Stomach (tissue), 4 donors: ENCODE results near the gene OR4S1.

Experiments used
- CTCF ChIP-seq, 7 experiments: fragments of 450-650 bp in 4 of 7; fragments of 200-600 bp in 3 of 7; sonication (generic) in 3 of 7; IDR thresholded peaks; one replicate each; pipeline ENCODE4 v1.5.1; 2016 to 2019; ENCODE audit warnings: antibody characterized with exemption in 7 of 7, control low read depth in 2 of 7, mild to moderate bottlenecking in 1 of 7
- EP300 ChIP-seq: sonication (generic); formaldehyde crosslinking; IDR thresholded peaks from one replicate; pipeline ENCODE4 v1.6.1; 2017; ENCODE audit warnings: antibody characterized with exemption
- POLR2A ChIP-seq, 4 donors: fragments of 450-650 bp; IDR thresholded peaks; one replicate each; pipeline ENCODE4 v1.6.1; 2016; ENCODE audit warnings: antibody characterized with exemption in 4 of 4, control low read depth in 2 of 4, mild to moderate bottlenecking in 1 of 4, moderate library complexity in 1 of 4
- POLR2AphosphoS5 ChIP-seq, 3 donors: sonication (generic); formaldehyde crosslinking; IDR thresholded peaks; one replicate each; pipeline ENCODE4 v1.6.1; 2016; ENCODE audit warnings: antibody characterized with exemption in 3 of 3

- TF ChIP-seq CTCF (IDR thresholded peaks at IDR 0.05) (no peak), POLR2A (IDR thresholded peaks at IDR 0.05) (no peak), POLR2AphosphoS5 (IDR thresholded peaks at IDR 0.05) (no peak), EP300 (no peak)
Measured at GRCh38 chr11:48261600-48261999, 44.4 kb upstream of the OR4S1 start.
